KMS-11 (cell line): ENCODE results near the gene METTL22.

Source experiments
- H2AFZ ChIP-seq: fragments of 200-600 bp; sonication (generic); 2 replicates; pipeline ENCODE4 v1.6.1; 2016; ENCODE audit warnings: antibody characterized with exemption, mixed run types, low read depth
- H3K27ac ChIP-seq: fragments of 200-600 bp; sonication (generic); 2 replicates; pipeline ENCODE4 v1.6.1; 2016; ENCODE audit warnings: mild to moderate bottlenecking, mixed run types
- H3K27me3 ChIP-seq: fragments of 200-600 bp; sonication (generic); 2 replicates; pipeline ENCODE4 v1.6.1; 2017; ENCODE audit warnings: mild to moderate bottlenecking, low read depth, mixed run types, moderate library complexity; ENCODE audit not compliant: insufficient read depth
- H3K36me3 ChIP-seq: fragments of 200-600 bp; sonication (generic); 2 replicates; pipeline ENCODE4 v1.6.1; 2017; ENCODE audit warnings: mild to moderate bottlenecking, mixed run types; ENCODE audit not compliant: insufficient read depth
- H3K4me1 ChIP-seq: fragments of 200-600 bp; sonication (generic); 2 replicates; pipeline ENCODE4 v1.6.1; 2016; ENCODE audit warnings: mild to moderate bottlenecking, low read depth, mixed run types; ENCODE audit not compliant: poor library complexity, severe bottlenecking
- H3K4me2 ChIP-seq: fragments of 200-600 bp; sonication (generic); 2 replicates; pipeline ENCODE4 v1.7.0; 2016; ENCODE audit warnings: mild to moderate bottlenecking, mixed run types
- H3K4me3 ChIP-seq: fragments of 200-600 bp; sonication (generic); IDR thresholded peaks from 2 replicates; pipeline ENCODE4 v1.6.1; 2017; ENCODE audit warnings: low read depth, low read length, mixed read lengths; ENCODE audit not compliant: insufficient read depth
- H3K79me2 ChIP-seq: fragments of 200-600 bp; sonication (generic); 2 replicates; pipeline ENCODE4 v1.6.1; 2016; ENCODE audit warnings: low read depth, mixed run types; ENCODE audit not compliant: insufficient read depth
- H3K9ac ChIP-seq: fragments of 200-600 bp; sonication (generic); 2 replicates; pipeline ENCODE4 v1.6.1; 2016; ENCODE audit warnings: mild to moderate bottlenecking, mixed run types
- H4K20me1 ChIP-seq: fragments of 200-600 bp; sonication (generic); 2 replicates; pipeline ENCODE4 v1.6.1; 2016; ENCODE audit warnings: mild to moderate bottlenecking, mixed run types; ENCODE audit not compliant: insufficient read depth
- TF ChIP-seq, protein P1 (sequence below): fragments of 200-600 bp; sonication (generic); conservative IDR thresholded peaks from 2 replicates; pipeline ENCODE4 v1.6.1; 2017; ENCODE audit warnings: low read depth, mild to moderate bottlenecking, antibody characterized with exemption, low read length, moderate library complexity, mixed read lengths

The METTL22 gene

DNA sequence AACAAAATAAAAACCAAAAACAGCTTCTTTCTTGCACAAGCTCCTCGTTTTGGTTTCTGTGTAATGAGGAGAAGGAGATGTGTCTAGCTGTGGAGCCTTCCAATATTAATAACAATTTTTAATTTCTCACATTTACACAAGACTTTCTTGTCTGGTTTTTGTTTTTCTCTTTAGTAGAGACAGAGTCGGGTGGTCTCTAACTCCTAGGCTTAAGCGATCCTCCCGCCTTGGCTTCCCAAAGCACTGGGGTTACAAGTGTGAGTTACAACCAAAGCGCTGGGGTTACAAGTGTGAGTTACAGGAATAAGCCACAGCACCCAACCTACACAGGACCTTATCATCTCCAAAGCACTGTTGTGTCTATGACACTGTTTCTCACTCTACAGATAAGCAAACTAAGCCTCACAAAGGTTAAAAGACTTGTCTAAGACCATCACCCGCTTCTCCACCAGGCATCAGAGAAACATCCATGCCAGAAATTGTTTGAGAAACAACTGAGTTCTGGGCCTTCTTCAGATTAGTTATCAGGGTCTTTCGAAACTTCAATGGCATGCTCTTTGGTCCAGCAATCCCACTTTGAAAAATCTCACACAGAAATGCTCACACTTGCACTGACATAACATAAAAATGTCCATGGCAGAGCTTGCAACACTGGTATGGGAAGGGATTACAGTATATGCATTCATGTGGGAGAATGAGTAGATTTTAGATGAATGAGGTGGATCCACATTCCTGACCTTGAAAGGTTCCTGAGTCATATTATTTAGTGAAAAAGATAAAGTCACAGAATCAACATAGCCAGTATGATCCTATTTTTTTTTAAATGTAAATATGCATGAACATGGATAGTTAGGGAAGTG, 56.8 kb downstream of the METTL22 start:
- no peak overlapping the region for H3K9ac ChIP-seq
- H3K36me3 ChIP-seq, result no peaks in the 10 kb centered on the region
- TF ChIP-seq, protein P1, sequence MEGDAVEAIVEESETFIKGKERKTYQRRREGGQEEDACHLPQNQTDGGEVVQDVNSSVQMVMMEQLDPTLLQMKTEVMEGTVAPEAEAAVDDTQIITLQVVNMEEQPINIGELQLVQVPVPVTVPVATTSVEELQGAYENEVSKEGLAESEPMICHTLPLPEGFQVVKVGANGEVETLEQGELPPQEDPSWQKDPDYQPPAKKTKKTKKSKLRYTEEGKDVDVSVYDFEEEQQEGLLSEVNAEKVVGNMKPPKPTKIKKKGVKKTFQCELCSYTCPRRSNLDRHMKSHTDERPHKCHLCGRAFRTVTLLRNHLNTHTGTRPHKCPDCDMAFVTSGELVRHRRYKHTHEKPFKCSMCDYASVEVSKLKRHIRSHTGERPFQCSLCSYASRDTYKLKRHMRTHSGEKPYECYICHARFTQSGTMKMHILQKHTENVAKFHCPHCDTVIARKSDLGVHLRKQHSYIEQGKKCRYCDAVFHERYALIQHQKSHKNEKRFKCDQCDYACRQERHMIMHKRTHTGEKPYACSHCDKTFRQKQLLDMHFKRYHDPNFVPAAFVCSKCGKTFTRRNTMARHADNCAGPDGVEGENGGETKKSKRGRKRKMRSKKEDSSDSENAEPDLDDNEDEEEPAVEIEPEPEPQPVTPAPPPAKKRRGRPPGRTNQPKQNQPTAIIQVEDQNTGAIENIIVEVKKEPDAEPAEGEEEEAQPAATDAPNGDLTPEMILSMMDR, result no peak
- peaks cover 8% of the 10 kb centered on the region for H3K4me1 ChIP-seq
- H3K79me2 ChIP-seq, result no peaks in the 10 kb centered on the region
- no peak overlapping the region for H3K4me2 ChIP-seq
- H3K4me3 ChIP-seq, result no peak overlapping the region
- no peak overlapping the region for H2AFZ ChIP-seq
- no peak overlapping the region for H3K27ac ChIP-seq
- no peaks in the 10 kb centered on the region for H3K27me3 ChIP-seq
- H4K20me1 ChIP-seq, result no peaks in the 10 kb centered on the region

- Histone ChIP-seq H4K20me1 (no peaks in the 10 kb centered on the region), H3K36me3 (no peaks in the 10 kb centered on the region), H3K9ac (no peak overlapping the region), H3K4me1 (peaks cover 8% of the 10 kb centered on the region), H2AFZ (no peak overlapping the region), H3K4me2 (no peak overlapping the region), H3K4me3 (no peak overlapping the region), H3K79me2 (no peaks in the 10 kb centered on the region), H3K27me3 (no peaks in the 10 kb centered on the region), H3K27ac (no peak overlapping the region)
- TF ChIP-seq, protein P1, result no peak
Observed at GRCh38 chr16:8679151-8679550, 57.7 kb downstream of the METTL22 start.

DNA sequence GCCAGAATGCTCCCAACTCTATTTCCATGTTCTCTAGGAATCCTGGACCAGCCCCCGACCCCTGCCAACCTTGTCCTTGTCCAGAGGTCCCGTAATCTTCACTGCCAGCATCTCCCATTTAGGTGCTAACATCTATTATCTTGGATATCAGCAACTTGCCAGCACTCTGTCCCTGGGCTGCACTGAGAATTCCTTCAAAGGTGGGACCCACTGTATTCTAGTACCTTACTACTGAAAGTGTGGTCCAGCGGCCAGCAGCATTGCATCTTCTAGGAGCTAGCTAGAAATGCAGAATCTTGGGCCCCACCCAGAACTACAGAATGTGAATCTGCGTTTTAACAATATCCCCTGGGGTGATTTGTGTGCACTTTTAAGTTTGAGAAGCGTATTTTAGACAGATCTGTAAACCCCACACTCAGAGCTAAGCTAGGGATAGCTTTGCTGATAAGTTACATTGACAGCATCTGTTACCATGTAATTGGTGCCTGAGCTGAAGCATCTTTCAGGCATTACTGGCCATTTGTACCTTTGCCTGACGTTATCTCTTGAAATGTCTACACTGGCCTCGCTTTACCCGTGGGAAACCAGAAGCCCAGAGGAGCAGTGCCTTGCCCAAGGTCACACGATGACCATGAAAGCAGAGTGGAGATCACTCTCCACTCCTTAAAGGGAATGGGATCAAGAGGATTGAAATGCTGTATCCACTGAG, 61.2 kb downstream of the METTL22 start:
- Histone ChIP-seq H3K9ac (no peak overlapping the region), H3K79me2 (no peaks in the 10 kb centered on the region), H3K36me3 (no peaks in the 10 kb centered on the region), H3K4me1 (no peaks in the 10 kb centered on the region), H3K4me2 (no peak overlapping the region), H2AFZ (no peak overlapping the region), H3K4me3 (no peak overlapping the region), H3K27me3 (no peaks in the 10 kb centered on the region), H4K20me1 (no peaks in the 10 kb centered on the region), H3K27ac (no peak overlapping the region)
- TF ChIP-seq, protein P1, result no peak

DNA sequence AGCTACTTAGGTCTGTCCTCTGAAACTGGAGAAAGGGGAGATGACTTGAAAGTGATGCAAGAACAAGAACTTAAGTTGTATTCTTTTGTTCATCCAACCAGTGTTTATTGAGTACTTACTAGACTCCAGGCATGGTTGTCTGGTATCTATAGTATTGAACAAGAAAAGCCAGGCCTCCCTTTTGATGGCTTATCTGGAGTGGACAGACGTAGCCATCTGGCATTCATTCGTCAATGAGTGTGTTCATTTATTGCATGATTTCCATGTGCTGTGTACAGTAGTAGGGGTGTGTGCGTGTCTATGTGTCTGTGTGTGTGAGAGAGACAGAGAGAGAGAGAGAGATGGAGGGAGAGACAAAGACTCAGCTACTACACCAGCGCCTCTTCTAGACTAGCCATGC, 62.1 kb downstream of the METTL22 start:
- H3K36me3 ChIP-seq, result no peaks in the 10 kb centered on the region
- H3K9ac ChIP-seq, result no peak overlapping the region
- H3K27ac ChIP-seq, result no peak overlapping the region
- H4K20me1 ChIP-seq, result no peaks in the 10 kb centered on the region
- no peaks in the 10 kb centered on the region for H3K27me3 ChIP-seq
- no peaks in the 10 kb centered on the region for H3K79me2 ChIP-seq
- H3K4me2 ChIP-seq, result no peak overlapping the region
- TF ChIP-seq, protein P1, result no peak
- no peak overlapping the region for H2AFZ ChIP-seq
- H3K4me1 ChIP-seq, result no peaks in the 10 kb centered on the region
- H3K4me3 ChIP-seq, result no peak overlapping the region
